IPS-18a (cell line): ENCODE measurements around the gene TBC1D2B.
"Not testable (repeated sequence)": the region's sequence is repeated elsewhere in the genome, so short reads cannot be mapped to it uniquely, and the experiment has no call there.

Source experiments
- H3K27ac ChIP-seq: one replicate; pipeline ENCODE4 v1.5.1; 2013; ENCODE audit warnings: low read length
- H3K27me3 ChIP-seq: one replicate; pipeline ENCODE4 v1.6.1; 2013; ENCODE audit warnings: mild to moderate bottlenecking, low read length; ENCODE audit not compliant: control insufficient read depth, insufficient read depth
- H3K36me3 ChIP-seq: one replicate; pipeline ENCODE4 v1.6.1; 2013; ENCODE audit warnings: low read depth, low read length; ENCODE audit not compliant: control insufficient read depth
- H3K4me1 ChIP-seq: one replicate; pipeline ENCODE4 v1.6.1; 2013; ENCODE audit warnings: low read depth, low read length; ENCODE audit not compliant: control insufficient read depth
- H3K4me3 ChIP-seq: one replicate; pipeline ENCODE4 v1.5.1; 2013; ENCODE audit warnings: low read length
- H3K9ac ChIP-seq: one replicate; pipeline ENCODE4 v1.6.1; 2013; ENCODE audit warnings: mild to moderate bottlenecking, low read length, moderate library complexity
- H3K9me3 ChIP-seq: one replicate; pipeline ENCODE4 v1.6.1; 2013; ENCODE audit warnings: low read depth, low read length; ENCODE audit not compliant: control insufficient read depth

TBC1D2B gene

DNA sequence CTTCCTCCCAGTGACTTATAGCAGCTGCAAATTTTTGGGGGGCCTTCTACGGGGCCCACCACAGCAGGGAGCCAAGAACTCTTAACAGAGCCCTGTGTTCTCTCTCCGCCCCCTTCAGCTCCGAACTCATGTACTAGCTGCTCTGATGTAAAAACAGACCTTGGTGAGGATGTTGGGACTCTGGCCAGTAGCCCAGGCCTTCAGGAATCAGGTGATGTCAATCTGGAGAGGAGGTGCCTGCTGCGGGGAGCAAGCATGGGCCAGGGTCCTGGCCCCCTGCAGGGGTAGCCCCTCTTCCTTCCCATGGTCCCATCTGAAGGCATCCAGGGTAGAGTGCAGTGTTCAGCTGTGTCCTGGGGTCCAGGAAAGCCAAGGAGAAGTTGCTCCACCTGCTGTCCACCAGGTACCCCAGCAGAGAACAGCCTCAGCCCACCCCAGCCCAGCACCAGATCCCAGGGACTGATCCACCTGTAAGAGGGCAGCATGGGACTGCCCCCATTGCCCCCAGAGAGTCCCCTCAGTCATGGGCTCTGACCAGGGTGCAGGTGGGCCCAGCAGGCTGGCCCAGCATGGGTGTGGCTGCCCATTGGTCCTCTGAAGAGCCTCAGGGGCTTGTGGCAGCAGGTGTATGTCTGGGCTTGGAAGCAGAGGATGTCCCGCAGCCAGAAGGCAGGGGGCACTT, 126.3 kb downstream of the TBC1D2B start:
- H3K36me3 ChIP-seq, H3K9ac ChIP-seq, H3K9me3 ChIP-seq, H3K4me3 ChIP-seq, H3K4me1 ChIP-seq, H3K27me3 ChIP-seq, H3K27ac ChIP-seq: not testable (repeated sequence)

GRCh38 chr15:77950470-77950869, 127.0 kb downstream of the TBC1D2B start:
- H3K4me1 ChIP-seq, H3K9me3 ChIP-seq, H3K27ac ChIP-seq, H3K9ac ChIP-seq, H3K36me3 ChIP-seq, H3K27me3 ChIP-seq, H3K4me3 ChIP-seq: not testable (repeated sequence)

DNA sequence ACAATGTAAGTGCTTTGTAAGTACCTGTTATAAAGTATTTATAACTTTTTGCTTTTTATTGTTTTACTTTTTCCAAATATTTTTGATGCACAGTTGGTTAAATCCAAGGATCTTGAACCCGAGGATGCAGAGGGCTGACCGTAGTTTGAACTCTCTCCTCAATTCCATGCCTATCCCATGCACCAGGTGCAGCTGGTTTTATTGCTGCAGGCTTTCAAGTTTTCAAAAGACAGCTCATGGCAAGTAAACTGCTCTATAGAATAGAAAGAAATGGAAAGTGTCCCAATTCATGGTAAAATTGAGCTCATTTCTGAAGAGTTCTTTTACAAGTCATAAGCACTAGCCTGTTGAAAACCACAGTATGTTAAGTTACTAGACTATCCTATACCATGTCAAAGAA, 131.9 kb downstream of the TBC1D2B start:
- Histone ChIP-seq H3K27ac (no peak overlapping the region), H3K27me3 (no peaks in the 10 kb centered on the region), H3K9ac (no peak overlapping the region), H3K36me3 (no peaks in the 10 kb centered on the region), H3K4me1 (peaks cover 11% of the 10 kb centered on the region), H3K9me3 (no peaks in the 10 kb centered on the region), H3K4me3 (no peak overlapping the region)
